ENCODE results near the gene GPR35.
"Not testable (repeated sequence)": the region's sequence is repeated elsewhere in the genome, so short reads cannot be mapped to it uniquely, and the experiment has no call there.

The GPR35 gene

DNA sequence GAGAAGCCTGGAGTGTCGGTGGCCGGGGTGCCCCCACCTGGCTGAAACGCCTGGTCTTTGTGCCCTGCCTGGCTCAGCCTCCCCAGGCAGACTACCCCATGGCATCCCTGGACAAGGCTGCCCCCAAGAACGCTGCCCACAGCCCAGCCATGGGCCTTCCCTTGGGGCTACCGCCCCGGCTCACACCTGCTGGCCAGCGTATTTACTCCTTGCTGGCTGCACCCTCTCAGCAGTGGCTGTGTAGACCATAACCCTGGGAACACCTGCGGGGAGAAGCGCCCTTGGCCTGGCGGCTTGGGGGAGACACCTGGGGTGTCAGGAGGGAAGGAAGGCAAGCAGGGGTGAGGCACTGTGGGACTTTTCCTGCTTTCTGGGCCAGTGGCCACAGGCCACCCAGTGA is 21.4 kb upstream of the GPR35 start:
- no peak for DNase-seq

DNA sequence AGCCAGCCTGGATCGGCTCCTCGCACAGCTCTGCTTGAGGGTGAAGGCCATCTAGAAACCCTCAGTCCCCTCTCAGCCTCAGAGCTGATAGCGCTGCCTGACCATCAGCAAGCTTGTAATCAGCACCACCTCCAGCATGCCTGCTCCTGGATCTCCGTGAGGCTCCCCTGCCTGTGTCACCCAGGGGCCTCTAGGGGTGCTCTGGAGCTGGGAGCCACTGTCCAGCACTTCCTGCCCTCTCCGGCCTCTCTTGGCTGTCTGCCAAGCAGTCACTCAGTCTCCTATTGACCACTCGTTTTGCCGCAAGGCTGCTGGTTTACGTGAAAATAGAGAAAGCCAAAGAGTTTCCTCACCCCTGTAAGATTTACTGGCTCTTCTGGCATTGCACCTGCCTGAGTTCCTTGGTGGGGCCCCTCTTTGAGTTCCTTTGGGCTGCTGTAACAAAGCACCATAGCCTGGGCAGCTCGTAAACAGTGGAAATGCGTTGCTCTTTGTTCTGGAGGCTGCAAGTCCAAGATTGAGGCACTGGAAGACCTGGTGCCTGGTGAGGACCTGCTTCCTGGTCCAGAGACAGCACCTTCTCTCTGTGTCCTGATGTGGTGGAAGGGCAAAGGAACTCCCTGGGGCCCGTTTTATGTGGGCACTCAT is 20.9 kb upstream of the GPR35 start:
- no peak for DNase-seq

DNA sequence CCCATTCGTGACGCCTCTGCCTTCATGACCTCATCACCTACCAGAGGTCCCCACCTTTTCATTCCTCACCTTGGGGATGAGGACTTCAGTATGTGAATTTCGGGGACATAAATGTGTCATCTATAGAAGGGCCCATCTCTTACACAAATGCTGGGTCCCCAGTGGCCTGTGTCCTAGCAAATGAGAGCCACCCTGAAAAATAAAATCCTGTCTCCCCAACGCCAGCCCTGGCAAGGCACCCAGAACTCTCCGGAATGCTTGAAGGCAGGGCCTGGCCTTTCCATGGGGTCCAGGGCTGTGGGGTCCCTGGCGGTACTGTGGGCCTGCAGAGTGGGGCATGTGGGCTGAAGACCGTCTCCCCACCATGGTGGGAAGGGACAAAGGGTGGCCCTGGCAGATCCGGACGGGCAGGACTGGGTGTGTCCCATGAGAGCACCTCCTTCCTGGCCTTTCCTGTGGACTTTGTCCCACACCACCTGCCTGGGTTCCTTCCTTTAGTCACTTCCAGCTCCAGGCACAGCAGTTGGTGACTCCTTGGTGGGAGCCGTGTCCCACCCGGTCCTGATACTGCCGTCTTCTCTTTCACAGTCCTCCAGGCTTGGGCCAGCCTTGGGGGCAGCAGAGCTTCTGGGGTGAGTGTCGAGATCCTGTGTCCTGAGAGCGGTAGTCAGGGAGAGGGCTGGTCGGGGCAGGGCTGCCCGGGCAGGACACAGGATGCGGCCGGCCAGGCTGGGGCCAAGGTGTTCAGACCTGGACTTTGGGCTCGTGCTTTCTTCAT is 20.2 kb upstream of the GPR35 start:
- no peak for DNase-seq

DNA sequence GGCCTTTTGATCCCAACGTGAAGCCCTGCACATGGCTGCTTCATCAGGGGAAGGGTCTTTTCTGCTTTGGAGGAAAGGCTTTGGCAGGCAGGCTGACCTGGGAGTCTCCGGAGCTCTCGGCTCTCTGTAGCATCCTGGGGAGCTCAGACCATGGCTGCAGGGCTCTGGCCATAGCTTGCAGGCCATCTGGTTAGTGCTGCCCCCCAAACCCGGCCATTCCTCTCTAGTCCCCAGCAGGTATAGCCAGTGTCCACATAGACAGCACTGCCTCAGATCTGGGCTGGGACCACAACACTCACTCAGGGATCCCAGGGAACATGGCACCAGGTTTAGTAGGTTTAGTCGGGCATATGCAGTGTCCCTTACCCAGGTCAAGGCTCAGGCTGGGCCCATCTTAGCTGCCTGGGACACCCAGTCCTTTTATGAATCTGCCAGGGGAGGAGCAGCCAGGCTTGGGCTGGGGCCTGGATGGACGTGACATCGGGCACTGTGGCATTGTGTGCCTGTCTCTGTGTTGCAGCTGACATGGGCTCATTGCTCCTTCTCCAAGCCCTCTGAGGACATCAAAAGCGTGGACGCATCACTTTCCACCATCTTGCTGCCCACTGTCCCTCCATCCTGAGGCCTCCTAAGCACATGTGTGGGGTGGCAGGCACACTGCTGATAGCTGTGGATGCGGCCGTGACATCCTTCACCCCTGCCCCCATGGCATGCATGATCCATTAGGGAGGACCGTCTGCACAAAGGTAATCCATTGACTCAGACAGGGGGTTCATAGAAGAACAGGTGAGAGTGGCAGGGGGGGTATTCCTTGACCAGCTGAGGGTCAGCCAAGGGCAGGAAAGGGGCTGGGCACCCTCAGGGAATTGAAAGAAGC is 19.2 kb upstream of the GPR35 start:
- no peak for DNase-seq

DNA sequence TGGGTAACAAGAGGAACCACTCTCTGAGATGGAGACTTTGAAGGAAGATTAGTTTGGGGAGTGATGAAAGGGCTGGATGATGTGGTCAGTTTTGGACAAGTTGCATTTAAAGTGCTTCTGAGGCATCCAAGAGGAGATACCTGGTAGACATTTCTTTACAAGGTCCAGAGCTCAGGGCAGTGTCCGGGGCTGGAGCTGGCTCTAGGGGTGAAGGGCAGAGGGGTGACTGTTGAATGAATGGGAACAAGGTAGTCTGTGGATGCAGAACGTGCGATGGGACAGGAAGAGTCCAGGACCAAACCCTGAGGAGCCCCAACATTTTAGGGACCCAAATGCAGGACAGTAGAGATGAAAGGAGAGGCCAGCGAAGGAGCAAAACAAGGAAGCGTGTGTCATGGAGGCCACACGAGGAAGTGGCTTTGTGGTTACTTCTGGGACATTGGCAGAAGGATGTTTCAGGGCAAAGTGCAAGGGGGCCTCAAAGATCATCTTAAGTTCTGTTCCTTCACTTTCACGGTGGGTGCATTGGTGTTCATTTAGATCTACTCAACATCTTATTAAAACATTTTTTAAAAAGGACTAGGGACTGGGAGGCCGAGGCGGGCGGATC is 13.6 kb upstream of the GPR35 start:
- DNase-seq = no peak

DNA sequence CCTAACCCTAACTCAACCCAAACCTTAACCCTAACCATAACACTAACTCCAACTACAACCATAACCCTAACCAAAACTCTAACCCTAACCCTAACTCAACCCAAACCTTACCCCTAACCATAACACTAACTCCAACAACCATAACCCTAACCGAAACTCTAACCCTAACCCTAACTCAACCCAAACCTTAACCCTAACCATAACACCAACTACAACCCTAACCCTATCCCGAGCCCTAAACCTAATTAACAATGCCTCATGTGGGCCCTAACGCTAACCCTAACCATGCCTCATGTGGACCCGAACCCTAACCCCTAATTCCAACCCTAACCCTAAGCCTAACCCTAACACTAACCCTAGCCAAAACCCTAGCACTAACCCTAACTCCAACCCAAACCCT is 11.5 kb upstream of the GPR35 start:
- DNase-seq = no peak

DNA sequence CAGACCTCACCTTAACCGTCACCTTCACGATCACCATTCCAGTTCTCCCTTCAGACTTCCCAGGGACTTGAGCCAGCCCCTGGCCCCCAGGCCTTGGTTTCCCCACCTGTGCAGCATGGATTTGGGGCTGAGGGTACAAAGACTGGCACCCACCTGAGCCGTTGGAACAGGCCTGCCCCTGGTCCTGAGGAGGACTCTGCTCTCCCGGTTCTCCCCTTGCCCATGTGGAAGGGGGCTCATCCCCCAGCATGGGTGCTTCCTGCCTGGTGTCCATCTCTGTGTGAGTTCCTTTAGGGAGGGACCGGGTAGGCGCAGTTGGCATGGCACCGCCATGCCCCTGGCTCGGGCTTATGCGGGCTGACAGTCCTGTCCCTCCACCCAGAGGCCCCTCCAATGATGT is 10.9 kb upstream of the GPR35 start:
- no peak for DNase-seq

DNA sequence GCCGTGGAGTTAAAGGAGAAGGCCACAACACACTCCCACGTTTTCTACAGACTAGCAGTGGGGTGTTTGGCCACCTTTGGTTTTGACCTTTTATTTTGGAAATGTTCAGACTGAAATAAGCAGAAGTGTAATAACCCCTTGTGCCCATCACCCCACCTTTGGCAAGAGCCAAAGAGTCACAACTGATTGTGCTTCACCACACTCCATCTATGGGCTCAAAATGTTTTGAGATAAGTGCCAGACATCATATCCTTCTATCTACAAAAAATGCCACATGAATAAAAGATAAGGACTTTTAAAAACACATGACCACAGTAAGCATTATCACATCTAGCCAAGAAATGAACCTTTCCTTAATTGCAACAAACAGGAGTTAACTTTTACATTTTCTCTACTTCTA is 9.9 kb upstream of the GPR35 start:
- DNase-seq = no peak

DNA sequence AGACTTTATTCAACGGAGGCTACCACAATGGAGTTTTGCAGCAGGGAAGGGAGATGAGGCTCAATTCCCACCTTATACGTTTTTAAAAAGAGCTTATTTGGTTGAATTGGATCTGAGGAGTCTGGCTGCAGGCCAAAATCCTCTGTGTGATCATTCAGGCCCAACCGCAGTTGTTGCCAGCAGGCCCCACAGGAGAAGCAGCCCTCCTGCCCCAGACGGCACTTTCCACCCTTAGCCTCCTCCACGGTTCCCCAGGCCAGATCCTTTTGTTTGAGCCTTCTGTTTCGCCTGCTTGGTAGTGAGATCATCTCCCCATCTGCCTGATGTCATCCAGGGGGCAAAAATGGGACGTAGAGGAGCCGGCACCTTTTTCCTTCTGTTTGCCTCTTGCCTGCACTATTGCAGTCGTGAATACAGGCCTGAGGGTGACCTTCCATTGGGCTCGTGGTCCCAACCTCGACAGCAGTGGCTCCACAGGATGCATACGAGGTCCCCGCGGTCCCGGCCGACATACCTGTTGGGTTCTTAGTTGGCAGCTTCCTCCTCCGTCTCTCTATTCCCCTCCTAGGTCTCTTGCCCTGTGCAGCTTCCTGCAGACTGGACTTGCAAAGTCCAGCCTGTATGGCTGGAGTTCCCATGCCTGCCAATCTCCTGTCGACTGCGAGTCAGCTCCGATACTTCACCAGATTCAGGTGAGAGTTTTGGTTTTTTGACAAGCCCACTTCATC is 9.3 kb upstream of the GPR35 start:
- no peak for DNase-seq

DNA sequence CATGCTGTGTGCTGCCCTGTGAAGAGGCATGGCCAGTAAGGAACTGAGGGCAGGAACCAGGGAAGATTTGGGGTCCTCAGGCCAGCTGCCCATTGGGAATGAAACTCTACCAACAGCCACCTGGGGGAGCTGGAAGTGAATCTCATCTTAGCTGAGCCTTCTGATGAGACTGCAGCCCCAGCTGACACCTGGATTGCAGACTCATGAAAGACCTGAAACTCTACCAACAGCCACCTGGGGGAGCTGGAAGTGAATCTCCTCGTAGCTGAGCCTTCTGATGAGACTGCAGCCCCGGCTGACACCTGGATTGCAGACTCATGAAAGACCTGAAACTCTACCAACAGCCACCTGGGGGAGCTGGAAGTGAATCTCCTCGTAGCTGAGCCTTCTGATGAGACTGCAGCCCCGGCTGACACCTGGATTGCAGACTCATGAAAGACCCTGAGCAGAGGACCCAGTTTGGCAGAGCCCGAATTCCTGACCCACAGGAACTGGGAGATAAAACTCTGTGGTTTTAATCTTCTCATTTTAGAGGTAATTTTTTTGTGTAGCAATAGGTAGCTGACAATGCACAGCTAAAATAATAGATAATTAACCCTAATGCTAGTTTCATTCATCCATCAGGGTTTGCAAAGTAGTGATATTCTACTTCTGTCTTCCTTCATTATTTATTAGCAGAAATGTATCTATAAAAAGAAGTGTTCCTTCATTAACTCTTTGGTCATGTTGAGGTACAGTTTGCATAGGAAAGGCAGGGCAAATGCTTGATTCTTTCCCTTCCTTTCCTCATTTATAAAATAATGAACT is 8.2 kb upstream of the GPR35 start:
- DNase-seq = not testable (repeated sequence)

DNA sequence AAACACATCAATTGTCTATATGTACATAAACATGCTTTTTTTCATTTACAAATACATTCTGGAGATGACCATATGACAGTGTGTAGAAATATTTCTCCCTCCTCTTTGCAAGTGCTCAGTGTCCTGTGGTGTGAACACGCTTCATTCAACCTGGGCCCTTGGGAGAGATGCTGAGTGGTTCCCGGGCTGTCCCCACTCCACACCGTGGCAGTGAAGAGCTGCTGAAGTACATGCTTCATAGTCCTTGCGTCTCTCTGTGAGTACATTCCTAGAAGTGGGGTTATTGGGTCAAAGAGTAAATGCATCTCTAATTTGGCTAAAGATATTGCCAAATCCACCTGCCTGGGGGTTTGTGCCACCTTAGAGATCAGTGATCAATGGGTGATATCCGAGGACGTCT is 6.5 kb upstream of the GPR35 start:
- peak in 1 of 2 experiments; percentile 24 for DNase-seq

DNA sequence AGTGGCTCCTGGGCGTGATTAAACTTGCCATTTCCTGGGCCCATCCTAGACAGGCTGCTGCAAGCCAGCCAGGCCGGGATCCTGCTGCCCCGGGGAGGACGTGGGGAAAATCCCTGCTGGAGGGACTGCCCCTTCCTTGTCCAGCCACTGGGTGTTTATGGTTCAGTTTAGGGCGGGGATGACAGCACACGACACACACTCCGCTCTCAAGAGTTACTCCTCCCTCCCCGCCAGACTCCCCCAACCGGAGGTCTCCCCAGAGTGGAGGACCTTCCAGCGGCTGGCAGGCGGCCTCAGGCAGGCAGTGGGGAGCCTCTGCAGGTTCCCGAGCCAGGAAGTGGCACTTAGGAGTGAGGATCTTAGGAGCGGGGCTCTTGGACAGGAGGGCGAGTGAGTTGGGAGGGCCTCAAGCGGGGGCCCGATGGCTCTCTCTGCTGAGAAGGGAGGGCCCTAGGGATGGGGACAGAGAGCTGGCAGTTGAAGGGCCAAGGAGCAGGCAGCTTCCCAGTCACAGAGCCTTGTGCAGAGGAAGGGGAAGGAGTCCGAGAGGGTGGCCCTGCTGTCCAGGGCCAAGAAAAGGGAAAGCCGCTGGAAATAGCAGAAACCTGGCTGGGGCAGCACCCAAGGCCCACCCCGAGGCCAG is 5.7 kb upstream of the GPR35 start:
- no peak for DNase-seq

DNA sequence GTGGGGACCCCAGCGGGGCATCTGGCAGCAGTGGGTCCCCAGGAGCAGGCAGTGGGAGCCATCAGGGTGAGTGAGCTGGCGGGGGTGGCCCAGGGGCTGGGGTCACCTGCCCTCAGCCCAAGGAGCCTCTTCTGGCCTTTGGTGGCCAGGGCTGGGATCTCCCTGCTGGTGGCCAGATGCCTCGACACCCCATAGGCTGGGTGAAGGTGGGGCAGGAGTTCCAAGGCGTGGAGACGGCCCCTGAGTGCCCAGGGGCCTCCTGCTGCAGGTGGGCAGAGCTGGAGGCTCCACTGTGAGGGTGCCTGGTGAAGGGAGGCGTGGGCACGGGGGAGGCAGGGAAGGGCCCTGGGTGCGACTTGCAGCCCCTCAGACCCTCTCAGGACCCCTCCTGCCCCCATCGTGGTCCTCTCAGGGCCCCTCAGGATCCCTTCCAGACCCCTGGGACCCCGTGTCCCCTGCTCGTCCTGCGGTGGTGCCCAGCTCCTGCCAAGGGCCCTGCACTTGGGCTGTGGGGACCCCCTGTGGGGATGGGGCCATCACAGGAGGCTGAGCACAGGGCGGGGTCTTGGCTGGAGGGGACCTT is 5.0 kb upstream of the GPR35 start:
- no peak for DNase-seq

DNA sequence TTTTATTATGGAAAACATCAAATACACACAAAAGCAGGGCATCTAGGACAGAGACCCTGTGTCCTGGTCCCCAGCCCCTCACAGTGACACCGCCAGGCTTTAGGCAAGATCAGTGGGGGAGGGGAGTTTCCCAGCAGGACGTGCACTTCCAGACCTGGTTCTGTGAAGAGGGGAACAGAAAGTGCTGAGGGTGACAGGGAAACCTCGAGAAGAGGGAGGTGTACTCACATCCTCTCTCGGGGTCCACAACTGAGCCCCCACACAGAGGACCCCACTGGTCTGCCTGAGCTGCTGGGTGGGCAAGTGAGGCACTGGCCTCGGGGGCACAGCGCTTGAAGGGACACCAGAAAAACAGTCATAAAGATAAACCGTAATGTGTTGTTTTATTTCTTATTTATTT is 4.4 kb upstream of the GPR35 start:
- no peak for DNase-seq

DNA sequence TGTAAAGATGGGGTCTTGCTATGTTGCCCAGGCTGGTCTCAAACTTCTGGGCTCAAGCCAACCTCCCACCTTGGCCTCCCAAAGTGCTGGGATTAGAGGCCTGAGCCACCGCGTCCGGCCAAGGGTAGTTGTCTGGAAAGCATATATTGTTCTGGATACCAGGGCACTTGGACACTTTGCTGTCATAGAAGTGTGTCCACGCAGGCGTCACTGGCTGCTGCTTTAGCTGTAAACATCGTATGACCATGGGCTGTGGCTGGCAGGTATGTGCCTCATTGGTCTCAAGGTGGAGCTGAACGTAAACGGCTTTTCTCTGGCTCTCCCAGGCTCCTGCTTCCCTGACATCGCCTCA is 3.2 kb upstream of the GPR35 start:
- no peak for DNase-seq

DNA sequence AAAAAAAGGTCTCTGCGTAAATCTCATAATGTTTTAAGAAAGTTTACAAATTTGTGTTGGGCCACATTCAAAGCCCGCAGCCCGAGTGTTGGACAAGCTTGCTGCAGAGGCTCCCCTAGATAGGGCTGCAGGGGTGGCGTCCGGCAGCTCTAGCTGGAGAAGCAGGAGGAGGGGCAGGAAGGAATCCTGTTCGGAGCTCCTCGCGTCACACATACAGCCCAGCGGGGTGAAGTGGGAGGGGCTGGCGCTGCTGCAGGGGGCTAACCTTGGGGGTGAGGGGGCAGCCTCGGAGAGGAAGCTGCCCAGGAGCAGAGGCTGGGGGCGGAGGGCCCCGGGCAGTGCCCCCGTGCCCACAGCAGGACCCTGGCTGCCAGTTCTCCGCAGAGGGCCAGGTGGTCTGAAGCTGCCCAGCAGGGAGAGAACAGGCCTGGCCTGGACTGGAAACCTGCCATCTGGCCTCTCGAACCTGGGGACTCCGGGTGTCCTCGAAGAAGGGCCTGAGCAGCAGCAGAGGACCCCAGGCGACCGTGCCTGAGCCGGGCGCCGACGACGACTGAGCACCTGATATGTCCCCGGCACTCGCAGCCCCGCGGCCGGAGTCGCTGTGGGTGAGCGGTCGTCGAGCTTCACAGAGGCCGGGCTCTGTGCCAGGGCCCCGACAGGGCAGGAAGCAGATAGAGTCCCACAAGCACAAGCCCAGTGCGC is 2.6 kb upstream of the GPR35 start:
- DNase-seq = no peak

DNA sequence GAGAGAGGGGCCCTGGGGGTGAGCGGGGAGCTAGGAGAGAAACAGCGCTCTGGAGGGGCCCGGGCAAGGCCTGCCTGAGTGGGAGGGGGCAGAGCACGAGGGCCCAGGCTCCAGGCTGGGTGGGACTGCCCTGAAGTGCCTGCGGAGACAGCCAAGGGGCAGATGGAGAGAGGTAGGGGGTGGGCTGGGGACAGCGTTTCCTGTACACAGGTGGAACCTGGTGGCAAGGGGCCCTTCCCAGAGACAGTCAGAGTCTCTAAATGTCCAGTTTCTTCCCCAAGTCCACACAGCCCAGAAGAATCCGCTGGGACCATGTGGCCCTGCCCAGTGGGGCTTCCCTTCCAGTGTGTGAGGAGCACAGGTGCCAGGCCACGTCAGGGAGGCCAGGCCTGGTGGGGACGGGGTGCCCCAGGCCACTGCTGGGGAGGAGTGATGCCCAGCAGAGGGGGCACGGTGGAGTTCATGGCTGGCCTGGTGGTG is 1.7 kb upstream of the GPR35 start:
- DNase-seq = no peak

DNA sequence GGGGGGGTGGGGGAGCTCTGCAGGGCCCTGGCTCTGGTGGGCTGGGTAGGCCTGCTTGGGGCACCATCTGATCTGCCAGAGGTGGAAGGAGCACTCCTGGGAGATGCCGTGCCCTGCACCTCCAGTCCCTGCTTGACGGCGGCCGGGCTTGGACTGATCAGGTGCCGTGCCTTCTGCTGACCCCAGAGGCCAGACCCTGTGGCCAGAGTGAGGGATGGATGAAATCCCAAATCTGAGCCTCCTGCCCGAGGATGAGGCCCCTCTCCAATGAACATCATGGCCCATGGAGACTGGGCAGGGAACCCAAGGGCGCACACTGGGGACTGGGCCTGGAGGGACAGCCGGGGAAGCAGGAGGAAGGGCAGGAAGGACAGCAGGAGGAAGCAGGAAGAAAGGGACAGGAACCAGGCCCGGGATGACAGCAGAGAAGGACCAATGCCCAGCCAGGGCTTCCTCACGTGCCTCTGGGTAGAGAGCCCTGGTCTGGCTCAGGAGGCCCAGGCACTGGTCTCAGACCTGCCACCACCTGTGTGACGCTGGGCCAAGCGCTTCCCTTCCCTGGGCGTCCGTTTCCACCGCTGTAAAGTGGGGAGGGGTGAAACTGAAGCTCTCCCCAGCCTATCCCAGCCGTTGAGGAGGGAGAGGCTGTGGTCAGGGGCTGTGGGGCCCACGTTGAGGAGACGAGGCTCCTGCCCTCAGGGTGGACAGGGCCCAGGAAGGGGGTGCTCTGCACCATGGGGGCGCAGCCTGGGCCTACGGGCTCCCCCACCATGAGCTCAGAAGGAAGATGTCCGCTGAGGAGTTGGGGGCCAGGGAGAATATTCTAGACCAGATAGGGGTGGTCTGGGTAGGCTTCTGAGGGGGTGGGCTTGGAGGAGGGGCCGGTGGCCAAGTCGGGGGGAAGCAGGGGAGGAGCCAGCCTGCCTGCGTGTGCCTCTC is 1.0 kb upstream of the GPR35 start:
- no peak for DNase-seq

Data from NCI-H187 (cell line).